GM12873 (cell line): Measurements from ENCODE around the gene OPN1SW.

Experiments
- TF ChIP-seq, protein P1 (sequence below): IDR thresholded peaks from 2 replicates; pipeline ENCODE4 v1.5.1; 2012; ENCODE audit warnings: low read depth, mild to moderate bottlenecking, moderate library complexity, low read length, control low read depth; ENCODE audit not compliant: insufficient read depth; ENCODE audit errors: missing control alignments

Gene OPN1SW

GRCh38 chr7:128775744-128776474 is at the start of gene OPN1SW:
Gene OPN1SW (minus strand): TSS chr7:128775794. CDS start chr7:128775781, 13 bp downstream.
- TF ChIP-seq, protein P1, sequence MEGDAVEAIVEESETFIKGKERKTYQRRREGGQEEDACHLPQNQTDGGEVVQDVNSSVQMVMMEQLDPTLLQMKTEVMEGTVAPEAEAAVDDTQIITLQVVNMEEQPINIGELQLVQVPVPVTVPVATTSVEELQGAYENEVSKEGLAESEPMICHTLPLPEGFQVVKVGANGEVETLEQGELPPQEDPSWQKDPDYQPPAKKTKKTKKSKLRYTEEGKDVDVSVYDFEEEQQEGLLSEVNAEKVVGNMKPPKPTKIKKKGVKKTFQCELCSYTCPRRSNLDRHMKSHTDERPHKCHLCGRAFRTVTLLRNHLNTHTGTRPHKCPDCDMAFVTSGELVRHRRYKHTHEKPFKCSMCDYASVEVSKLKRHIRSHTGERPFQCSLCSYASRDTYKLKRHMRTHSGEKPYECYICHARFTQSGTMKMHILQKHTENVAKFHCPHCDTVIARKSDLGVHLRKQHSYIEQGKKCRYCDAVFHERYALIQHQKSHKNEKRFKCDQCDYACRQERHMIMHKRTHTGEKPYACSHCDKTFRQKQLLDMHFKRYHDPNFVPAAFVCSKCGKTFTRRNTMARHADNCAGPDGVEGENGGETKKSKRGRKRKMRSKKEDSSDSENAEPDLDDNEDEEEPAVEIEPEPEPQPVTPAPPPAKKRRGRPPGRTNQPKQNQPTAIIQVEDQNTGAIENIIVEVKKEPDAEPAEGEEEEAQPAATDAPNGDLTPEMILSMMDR: no peak

- TF ChIP-seq, protein P1: no peak
Observed at GRCh38 chr7:128821724-128822123, 46.1 kb upstream of the OPN1SW start.

DNA sequence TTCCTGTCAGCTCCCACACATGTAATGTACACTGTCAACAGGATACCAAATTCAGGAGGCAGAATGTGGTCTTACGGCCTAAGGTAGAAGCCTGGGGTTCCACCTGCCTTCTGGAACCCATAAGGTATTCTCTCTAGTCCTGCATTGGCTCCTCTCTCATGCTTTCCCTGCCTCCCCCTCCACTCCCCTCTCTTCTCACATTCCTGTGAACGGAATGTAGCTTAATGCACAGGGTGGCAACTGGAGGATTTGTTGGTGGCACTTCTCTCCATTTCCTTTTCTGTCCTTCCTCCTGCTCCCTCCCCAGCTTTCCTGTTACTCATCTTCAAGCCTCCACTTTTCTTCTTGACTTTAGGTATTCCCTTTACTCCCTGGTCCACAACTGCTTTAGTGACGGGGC is 43.1 kb upstream of the OPN1SW start:
- TF ChIP-seq, protein P1: no peak

- TF ChIP-seq, protein P1: no peak
Observed at GRCh38 chr7:128815289-128815942, 39.8 kb upstream of the OPN1SW start.

DNA sequence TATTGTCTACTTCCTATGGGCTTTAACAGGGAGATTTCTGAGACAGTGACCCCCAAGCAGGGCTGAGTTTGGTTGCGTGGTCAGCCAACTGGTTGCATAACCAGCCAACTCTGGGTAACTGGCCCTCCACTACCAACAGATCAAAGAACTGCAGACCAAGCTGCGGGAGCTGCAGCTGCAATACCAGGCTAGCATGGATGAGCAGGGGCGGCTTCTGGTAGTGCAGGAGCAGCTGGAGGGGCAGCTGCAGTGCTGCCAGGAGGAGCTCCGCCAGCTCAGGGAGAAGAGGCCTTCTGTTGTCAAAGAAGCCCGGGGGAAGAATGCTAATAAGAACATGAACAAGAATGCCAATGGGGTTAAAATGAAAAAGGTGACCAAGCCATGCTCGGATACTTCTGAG is 38.9 kb upstream of the OPN1SW start:
- TF ChIP-seq, protein P1: no peak

DNA sequence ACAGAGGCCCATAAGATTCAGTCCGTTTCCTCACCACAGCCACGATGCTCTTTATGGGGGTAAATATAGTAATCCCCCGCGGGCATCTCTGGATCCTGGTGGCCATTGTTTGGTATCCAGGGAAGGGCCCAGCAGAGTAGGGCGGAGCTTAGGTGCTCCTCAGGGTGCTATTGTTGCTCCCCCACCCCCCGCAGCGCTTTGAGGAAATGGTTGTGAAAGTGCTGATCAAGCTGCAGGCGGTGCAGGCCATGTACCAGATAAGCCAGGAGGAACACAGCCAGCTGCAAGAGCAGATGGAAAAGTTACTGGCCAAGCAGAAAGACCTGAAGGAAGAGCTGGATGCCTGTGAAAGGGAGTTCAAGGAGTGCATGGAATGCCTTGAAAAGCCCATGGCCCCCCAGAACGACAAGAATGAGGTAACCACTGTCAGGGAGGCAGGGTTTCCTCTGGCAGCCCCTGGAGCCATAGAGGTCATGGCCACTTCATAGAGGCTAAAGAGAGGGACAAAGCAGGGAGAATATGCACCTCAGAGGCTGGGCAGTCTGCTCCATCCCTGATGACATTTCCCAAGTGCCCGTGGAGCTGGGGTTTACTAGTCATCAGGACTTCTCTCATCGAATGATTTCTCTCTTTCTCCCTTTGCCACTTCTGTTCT is 37.0 kb upstream of the OPN1SW start:
- TF ChIP-seq, protein P1: no peak
